Measurements from ENCODE around the gene NTN1. TPM values are rescaled to one million over a fixed set of nuclear protein-coding genes. Genes with fewer than 3 reads are reported as not detected.

The NTN1 gene
- total RNA-seq, 1 donor from 2014 or later: 0.20 TPM

- no peak for DNase-seq (ENCODE audit: low read depth, low spot score)
These were observed 209.0 kb downstream of the NTN1 start for GRCh38 chr17:9230346-9230745.

GRCh38 chr17:9230861-9231260, 209.6 kb downstream of the NTN1 start:
- DNase-seq (ENCODE audit: low read depth, low spot score): no peak

- DNase-seq (ENCODE audit: low read depth, low spot score): no peak
These were observed 210.3 kb downstream of the NTN1 start for GRCh38 chr17:9231449-9232154.

- DNase-seq (ENCODE audit: low read depth, low spot score): no peak
These were observed 210.8 kb downstream of the NTN1 start for GRCh38 chr17:9232155-9232475.

GRCh38 chr17:9232591-9233270, 211.4 kb downstream of the NTN1 start:
- no peak for DNase-seq (ENCODE audit: low read depth, low spot score)

GRCh38 chr17:9233271-9233599, 211.9 kb downstream of the NTN1 start:
- no peak for DNase-seq (ENCODE audit: low read depth, low spot score)

GRCh38 chr17:9233761-9234160, 212.5 kb downstream of the NTN1 start:
- no peak for DNase-seq (ENCODE audit: low read depth, low spot score)

- DNase-seq (ENCODE audit: low read depth, low spot score): no peak
These were observed 213.2 kb downstream of the NTN1 start for GRCh38 chr17:9234389-9234945.

GRCh38 chr17:9235346-9235745, 214.0 kb downstream of the NTN1 start:
- DNase-seq (ENCODE audit: low read depth, low spot score): no peak

GRCh38 chr17:9236286-9237052, 215.2 kb downstream of the NTN1 start:
- no peak for DNase-seq (ENCODE audit: low read depth, low spot score)

- DNase-seq (ENCODE audit: low read depth, low spot score): no peak
These were observed 215.7 kb downstream of the NTN1 start for GRCh38 chr17:9237053-9237410.

GRCh38 chr17:9237661-9238301, 216.5 kb downstream of the NTN1 start:
- no peak for DNase-seq (ENCODE audit: low read depth, low spot score)

- no peak for DNase-seq (ENCODE audit: low read depth, low spot score)
These were observed 217.3 kb downstream of the NTN1 start for GRCh38 chr17:9238340-9239245.

GRCh38 chr17:9239246-9239792, 218.0 kb downstream of the NTN1 start:
- no peak for DNase-seq (ENCODE audit: low read depth, low spot score)

GRCh38 chr17:9239793-9240658, 218.7 kb downstream of the NTN1 start:
- no peak for DNase-seq (ENCODE audit: low read depth, low spot score)

GRCh38 chr17:9240659-9241370, 219.5 kb downstream of the NTN1 start:
- no peak for DNase-seq (ENCODE audit: low read depth, low spot score)

- DNase-seq (ENCODE audit: low read depth, low spot score): no peak
These were observed 220.0 kb downstream of the NTN1 start for GRCh38 chr17:9241371-9241712.

GRCh38 chr17:9241774-9242496, 220.6 kb downstream of the NTN1 start:
- DNase-seq (ENCODE audit: low read depth, low spot score): no peak

Measured in pulmonary artery endothelial cell (primary cell).